Smooth muscle cell (in vitro differentiated cells): ENCODE measurements around the gene ZNF552. TPM values are rescaled to one million over a fixed set of nuclear protein-coding genes. Genes with fewer than 3 reads are reported as not detected.

Source experiments
- DNase-seq: peaks from one replicate; lab custom pipeline; 2025; ENCODE audit not compliant: unreplicated experiment; lab: John Stamatoyannopoulos, UW
- H2AFZ ChIP-seq: fragments of 200-600 bp; sonication (generic); 2 replicates; pipeline ENCODE4 v1.6.0; 2016; ENCODE audit warnings: antibody characterized with exemption, low read depth, mild to moderate bottlenecking
- H3F3A ChIP-seq: fragments of 200-600 bp; sonication (generic); 2 replicates; pipeline ENCODE4 v1.6.0; 2017; ENCODE audit warnings: antibody characterized with exemption, low read depth
- H3K27ac ChIP-seq: fragments of 200-600 bp; sonication (generic); 2 replicates; pipeline ENCODE4 v1.5.1; 2016; ENCODE audit warnings: low read depth, mild to moderate bottlenecking
- H3K27me3 ChIP-seq: fragments of 200-600 bp; sonication (generic); 2 replicates; pipeline ENCODE4 v1.6.1; 2016; ENCODE audit warnings: low read depth, mild to moderate bottlenecking
- H3K36me3 ChIP-seq: fragments of 200-600 bp; sonication (generic); 2 replicates; pipeline ENCODE4 v1.5.1; 2016; ENCODE audit warnings: low read depth
- H3K4me1 ChIP-seq: fragments of 200-600 bp; sonication (generic); 2 replicates; pipeline ENCODE4 v1.5.1; 2016; ENCODE audit warnings: low read depth
- H3K4me2 ChIP-seq: fragments of 200-600 bp; sonication (generic); 2 replicates; pipeline ENCODE4 v1.6.0; 2016; ENCODE audit warnings: mild to moderate bottlenecking
- H3K4me3 ChIP-seq: fragments of 200-600 bp; sonication (generic); 2 replicates; pipeline ENCODE4 v1.5.1; 2016; ENCODE audit warnings: mild to moderate bottlenecking
- H3K79me2 ChIP-seq: fragments of 200-600 bp; sonication (generic); 2 replicates; pipeline ENCODE4 v1.6.0; 2016; ENCODE audit warnings: low read depth, mild to moderate bottlenecking
- H3K9ac ChIP-seq: fragments of 200-600 bp; sonication (generic); 2 replicates; pipeline ENCODE4 v1.6.0; 2016; ENCODE audit warnings: low read depth
- H3K9me3 ChIP-seq: fragments of 200-600 bp; sonication (generic); replicated peaks from 2 replicates; pipeline ENCODE4 v1.5.1; 2016; ENCODE audit warnings: low read depth
- H4K20me1 ChIP-seq: fragments of 200-600 bp; sonication (generic); 2 replicates; pipeline ENCODE4 v1.6.0; 2016; ENCODE audit warnings: low read depth
- CTCF ChIP-seq: fragments of 200-600 bp; sonication (generic); IDR thresholded peaks from 2 replicates; pipeline ENCODE4 v1.5.1; 2017; ENCODE audit warnings: borderline replicate concordance, mild to moderate bottlenecking, antibody characterized with exemption; ENCODE audit not compliant: insufficient read depth, poor library complexity, severe bottlenecking
- WGBS: methylation state at CpG from one replicate; pipeline ENCODE4 v1.1.7; 2016; ENCODE audit warnings: low lambda C conversion rate; 5-methylcytosine and 5-hydroxymethylcytosine counted together
- polyA plus RNA-seq: library from polyadenylated mRNA; unstranded; fragments of >200 nt; fragmentation: Nextera tagmentation; extraction: Ambion mirVana; gene quantifications from 2 replicates; pipeline ENCODE4 v1.2.1, GENCODE V29; 2016
- total RNA-seq: library from RNA; depleted of rRNA; stranded (reverse); fragments of >200 nt; gene quantifications from 2 replicates; pipeline ENCODE4 v1.2.3, GENCODE V29; 2014

ZNF552 gene
- total and polyA plus RNA-seq, 2 experiments from 2014 or later = 1.9 to 6.7 TPM

DNA sequence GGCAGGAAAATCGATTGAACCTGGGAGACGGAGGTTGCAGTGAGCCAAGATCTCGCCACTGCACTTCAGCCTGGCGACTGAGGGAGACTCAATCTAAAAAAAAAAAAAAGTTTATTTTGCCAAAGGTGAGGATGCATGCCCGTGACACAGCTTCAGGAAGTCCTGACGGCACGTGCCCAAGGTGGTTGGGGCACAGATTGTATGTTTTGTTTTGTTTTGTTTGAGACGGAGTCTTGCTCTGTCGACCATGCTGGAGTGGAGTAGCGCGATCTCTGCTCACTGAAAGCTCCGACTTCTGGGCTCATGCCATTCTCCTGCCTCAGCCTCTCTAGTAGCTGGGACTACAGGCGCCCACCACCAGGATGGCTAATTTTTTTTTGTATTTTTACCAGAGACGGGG lies 3.3 kb upstream of the ZNF552 start:
- Histone ChIP-seq H3F3A (no peaks in the 10 kb centered on the region), H3K79me2 (peaks cover 49% of the 10 kb centered on the region), H3K4me1 (peaks cover 12% of the 10 kb centered on the region), H3K27me3 (no peaks in the 10 kb centered on the region), H3K9ac (no peak overlapping the region), H3K4me3 (no peak overlapping the region), H3K9me3 (no peaks in the 10 kb centered on the region), H3K36me3 (no peaks in the 10 kb centered on the region), H3K4me2 (no peak overlapping the region), H4K20me1 (peaks cover 25% of the 10 kb centered on the region), H3K27ac (peak overlapping the region; percentile 87), H2AFZ (no peak overlapping the region)
- TF ChIP-seq CTCF = no peak
- WGBS = 93% methylated on average over 14 of the region's 14 CpGs
- DNase-seq = no peak

- 91% methylated on average over 7 of the region's 7 CpGs for WGBS
- no peaks in the 10 kb centered on the region for H3K27me3 ChIP-seq
- DNase-seq = no peak
- H3K4me3 ChIP-seq = no peak overlapping the region
- H3K4me1 ChIP-seq = peaks cover 12% of the 10 kb centered on the region
- no peaks in the 10 kb centered on the region for H3K9me3 ChIP-seq
- H3K27ac ChIP-seq = no peak overlapping the region
- H3K36me3 ChIP-seq = no peaks in the 10 kb centered on the region
- no peak for TF ChIP-seq CTCF
- H2AFZ ChIP-seq = no peak overlapping the region
- H3K4me2 ChIP-seq = no peak overlapping the region
- no peak overlapping the region for H3K9ac ChIP-seq
- H3F3A ChIP-seq = no peaks in the 10 kb centered on the region
- peaks cover 23% of the 10 kb centered on the region for H4K20me1 ChIP-seq
- peaks cover 46% of the 10 kb centered on the region for H3K79me2 ChIP-seq
Measured at GRCh38 chr19:57816652-57817051, 1.9 kb upstream of the ZNF552 start.

DNA sequence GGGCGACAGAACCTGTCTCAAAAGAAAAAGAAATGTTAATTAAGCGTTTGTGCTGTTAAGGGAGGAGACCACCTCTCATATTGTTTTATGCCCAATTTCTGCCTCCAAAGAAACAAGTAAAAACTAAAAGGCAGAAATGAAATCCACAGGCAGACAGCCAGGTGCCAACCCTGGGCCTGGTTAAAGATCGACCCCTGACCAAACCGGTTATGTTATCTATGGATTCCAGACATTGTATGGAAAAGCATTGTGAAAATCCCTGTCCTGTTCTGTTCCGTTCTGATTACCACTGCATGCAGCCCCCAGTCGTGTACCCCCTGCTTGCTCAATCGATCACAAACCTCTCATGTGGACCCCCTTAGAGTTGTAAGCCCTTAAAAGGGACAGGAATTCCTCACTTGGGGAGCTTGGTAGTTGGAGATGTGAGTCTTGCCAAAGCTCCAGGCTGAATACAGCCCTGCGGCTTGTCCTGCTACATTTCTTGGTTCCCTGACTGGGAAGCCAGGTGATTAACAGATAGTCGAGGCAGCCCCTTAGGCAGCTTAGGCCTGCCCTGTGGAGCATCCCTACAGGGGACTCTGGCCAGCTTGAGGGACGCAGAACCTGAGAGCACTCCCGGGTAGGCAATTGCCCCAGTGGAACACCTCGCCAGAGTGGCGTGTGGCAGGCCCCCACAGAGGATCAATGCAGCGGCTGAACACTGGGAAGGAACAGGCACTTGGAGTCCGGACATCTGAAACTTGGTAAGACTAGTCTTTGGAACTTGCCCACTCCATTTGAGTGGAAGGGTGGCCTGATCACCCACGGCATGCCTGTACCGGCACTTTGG lies 748 bp upstream of the ZNF552 start:
- Histone ChIP-seq H3K36me3 (no peaks in the 10 kb centered on the region), H2AFZ (no peak overlapping the region), H3K9me3 (no peaks in the 10 kb centered on the region), H3F3A (no peaks in the 10 kb centered on the region), H3K4me2 (peak overlapping the region; percentile 96), H3K79me2 (peaks cover 37% of the 10 kb centered on the region), H3K4me1 (peaks cover 7% of the 10 kb centered on the region), H4K20me1 (peaks cover 20% of the 10 kb centered on the region), H3K4me3 (peak overlapping the region; percentile 88), H3K27ac (peak overlapping the region; percentile 75), H3K27me3 (no peaks in the 10 kb centered on the region), H3K9ac (no peak overlapping the region)
- no peak for DNase-seq
- no peak for TF ChIP-seq CTCF
- 79% methylated on average over 17 of the region's 17 CpGs for WGBS
